Mesangial cell (primary cell): ENCODE measurements around the gene KIF22. TPM values are rescaled to one million over a fixed set of nuclear protein-coding genes. Genes with fewer than 3 reads are reported as not detected.

Experiments
- total RNA-seq: library from RNA; depleted of rRNA; stranded (reverse); fragments of >200 nt; gene quantifications from 2 replicates; pipeline ENCODE4 v1.2.3, GENCODE V29; 2015

The KIF22 gene
- total RNA-seq: 19.4 and 130 TPM in 2 replicates

GRCh38 chr16:29790183-29790948, at the start of gene KIF22:
TSS of gene KIF22 (plus strand) at chr16:29790751. CDS start at chr16:29790760, 9 bp downstream.

GRCh38 chr16:29745853-29746345, 44.7 kb upstream of the KIF22 start, which contains the start of gene C16orf54:
TSS of gene C16orf54 (minus strand) at chr16:29745990. CDS start at chr16:29744951, 1,039 bp downstream.

GRCh38 chr16:29777576-29778350, 12.8 kb upstream of the KIF22 start, which contains the start of gene ZG16:
TSS of gene ZG16 (plus strand) at chr16:29778256. CDS start at chr16:29779267, 1,011 bp downstream.

GRCh38 chr16:29806099-29806579, 15.6 kb downstream of the KIF22 start, which contains the start of gene MAZ:
TSS of gene MAZ (plus strand) at chr16:29806529. CDS start at chr16:29806702, 173 bp downstream.

GRCh38 chr16:29811896-29812665, 21.5 kb downstream of the KIF22 start, which contains the start of gene PRRT2:
TSS of gene PRRT2 (plus strand) at chr16:29812193. CDS start at chr16:29813055, 862 bp downstream.

GRCh38 chr16:29815793-29816693, 25.5 kb downstream of the KIF22 start, which contains the start of gene PAGR1:
TSS of gene PAGR1 (plus strand) at chr16:29816152. CDS start at chr16:29816526, 374 bp downstream.

GRCh38 chr16:29820271-29820701, 29.7 kb downstream of the KIF22 start, which contains the start of gene MVP:
TSS of gene MVP (plus strand) at chr16:29820462. CDS start at chr16:29830550, 10,088 bp downstream.

Other genes starting within 250 kb of the KIF22 start
- gene SPN, start 127.5 kb upstream of the KIF22 start, total RNA-seq: 0.25 and 0.49 TPM in 2 replicates
- gene QPRT, start 111.6 kb upstream of the KIF22 start, total RNA-seq: 124 and 265 TPM in 2 replicates
- under 0.01 TPM in 1 of 2 replicates, not detected in the other for gene C16orf54, start 44.8 kb upstream of the KIF22 start, total RNA-seq
- not detected in 2 replicates for gene ZG16, start 12.5 kb upstream of the KIF22 start, total RNA-seq
- 482 and 486 TPM in 2 replicates for gene MAZ, start 15.8 kb downstream of the KIF22 start, total RNA-seq
- gene PRRT2, start 21.4 kb downstream of the KIF22 start, total RNA-seq: 0.25 and 0.98 TPM in 2 replicates
- 19.9 and 38.3 TPM in 2 replicates for gene PAGR1, start 25.4 kb downstream of the KIF22 start, total RNA-seq
- 178 and 255 TPM in 2 replicates for gene MVP, start 29.7 kb downstream of the KIF22 start, total RNA-seq
- 94.5 and 128 TPM in 2 replicates for gene CDIPT, start 72.5 kb downstream of the KIF22 start, total RNA-seq
- 13.0 and 66.6 TPM in 2 replicates for gene SEZ6L2, start 108.8 kb downstream of the KIF22 start, total RNA-seq
- gene ASPHD1, start 109.7 kb downstream of the KIF22 start, total RNA-seq: 13.9 and 25.9 TPM in 2 replicates
- 11.4 and 12.5 TPM in 2 replicates for gene KCTD13, start 135.5 kb downstream of the KIF22 start, total RNA-seq
- gene TMEM219, start 171.3 kb downstream of the KIF22 start, total RNA-seq: 89.3 and 173 TPM in 2 replicates
- 32.3 and 39.7 TPM in 2 replicates for gene TAOK2, start 183.1 kb downstream of the KIF22 start, total RNA-seq
- gene HIRIP3, start 204.9 kb downstream of the KIF22 start, total RNA-seq: 5.7 and 21.7 TPM in 2 replicates
- gene INO80E, start 205.5 kb downstream of the KIF22 start, total RNA-seq: 39.2 and 97.6 TPM in 2 replicates
- 0.49 and 0.76 TPM in 2 replicates for gene DOC2A, start 220.3 kb downstream of the KIF22 start, total RNA-seq
- gene C16orf92, start 232.4 kb downstream of the KIF22 start, total RNA-seq: not detected in 2 replicates
- 0.13 and 0.98 TPM in 2 replicates for gene TLCD3B, start 240.5 kb downstream of the KIF22 start, total RNA-seq